Activated CD4-positive, alpha-beta T cell treated with anti-CD3 and anti-CD28 coated beads, Interleukin-2, amount 10 ng/mL, durations not matched to agents 24 days and 14 days (primary cell): ENCODE results near the gene RPP30. TPM values are rescaled to one million over a fixed set of nuclear protein-coding genes. Genes with fewer than 3 reads are reported as not detected.

Experiments
- DNase-seq: peaks from one replicate; pipeline ENCODE4 v3.0.0; 2022
- H3K27ac Mint-ChIP-seq: one replicate; pipeline ENCODE4 v1.8.0; 2022; ENCODE audit warnings: mild to moderate bottlenecking, mixed read lengths
- H3K27me3 Mint-ChIP-seq: one replicate; pipeline ENCODE4 v1.8.0; 2022; ENCODE audit warnings: mixed read lengths
- H3K36me3 Mint-ChIP-seq: one replicate; pipeline ENCODE4 v1.8.0; 2022; ENCODE audit warnings: low read depth, mild to moderate bottlenecking, mixed read lengths
- H3K4me1 Mint-ChIP-seq: one replicate; pipeline ENCODE4 v1.8.0; 2021; ENCODE audit warnings: mixed read lengths
- H3K4me3 Mint-ChIP-seq: one replicate; pipeline ENCODE4 v1.8.0; 2022; ENCODE audit warnings: mild to moderate bottlenecking, moderate library complexity, mixed read lengths
- H3K9me3 Mint-ChIP-seq: one replicate; pipeline ENCODE4 v1.8.0; 2021; ENCODE audit warnings: mixed read lengths
- intact Hi-C: fragments of 100-400 bp; cut with micrococcal nuclease; formaldehyde crosslinking; loops from one replicate; pipeline ENCODE4 v1.15.1; 2023
- total RNA-seq: library from RNA; stranded (reverse); gene quantifications from 2 replicates; pipeline ENCODE4 v1.2.3, GENCODE V29; 2022

Gene RPP30
- total RNA-seq = 86.4 and 86.9 TPM in 2 replicates

- Mint-ChIP-seq H3K4me1 (peaks cover 32% of the 10 kb centered on the region), H3K36me3 (peaks cover 12% of the 10 kb centered on the region)
- intact Hi-C loops = loop anchor here (1.0 to 10.0 kb wide), 9 partner anchors 14 to 1230 kb away; partner anchors contain the start of genes HTR7 and KIF20B
Measured at GRCh38 chr10:90871766-90872647, at the start of gene RPP30. Gene RPP30, plus strand, starts transcription at chr10:90871974. Its CDS starts 13 bp downstream, at chr10:90871987.

GRCh38 chr10:90822508-90822907 lies 49.3 kb upstream of the RPP30 start:
- intact Hi-C loops = no loop called here
- no peak overlapping the region for H3K4me3 Mint-ChIP-seq

More at GRCh38 chr10:90871766-90872647, at the start of gene RPP30:
- Mint-ChIP-seq H3K27me3 (peaks cover 25% of the 10 kb centered on the region), H3K9me3 (no peaks in the 10 kb centered on the region), H3K27ac (peak within 1 kb of the TSS; percentile 96), H3K4me3 (peak within 1 kb of the TSS; percentile 97)
- peak; percentile 96 for DNase-seq

GRCh38 chr10:90832111-90832510 lies 39.7 kb upstream of the RPP30 start:
- H3K27ac Mint-ChIP-seq = no peak overlapping the region
- no peak for DNase-seq
- no peaks in the 10 kb centered on the region for H3K36me3 Mint-ChIP-seq
- intact Hi-C loops = no loop called here
- H3K4me1 Mint-ChIP-seq = no peaks in the 10 kb centered on the region
- H3K9me3 Mint-ChIP-seq = no peaks in the 10 kb centered on the region
- H3K27me3 Mint-ChIP-seq = peaks cover 22% of the 10 kb centered on the region
- no peak overlapping the region for H3K4me3 Mint-ChIP-seq

More at GRCh38 chr10:90822508-90822907, 49.3 kb upstream of the RPP30 start:
- H3K27ac Mint-ChIP-seq = no peak overlapping the region
- DNase-seq = no peak
- no peaks in the 10 kb centered on the region for H3K4me1 Mint-ChIP-seq
- H3K9me3 Mint-ChIP-seq = no peaks in the 10 kb centered on the region
- H3K36me3 Mint-ChIP-seq = no peaks in the 10 kb centered on the region
- H3K27me3 Mint-ChIP-seq = peaks cover 22% of the 10 kb centered on the region

- intact Hi-C loops = no loop called here
- Mint-ChIP-seq H3K27ac (no peak overlapping the region), H3K9me3 (no peaks in the 10 kb centered on the region), H3K36me3 (no peaks in the 10 kb centered on the region), H3K4me3 (no peak overlapping the region), H3K27me3 (peaks cover 12% of the 10 kb centered on the region), H3K4me1 (no peaks in the 10 kb centered on the region)
- no peak for DNase-seq
Measured at GRCh38 chr10:90834326-90834725, 37.4 kb upstream of the RPP30 start.

GRCh38 chr10:90837486-90837885 lies 34.3 kb upstream of the RPP30 start:
- Mint-ChIP-seq H3K27ac (no peak overlapping the region), H3K4me1 (no peaks in the 10 kb centered on the region), H3K27me3 (peaks cover 10% of the 10 kb centered on the region), H3K36me3 (no peaks in the 10 kb centered on the region), H3K9me3 (no peaks in the 10 kb centered on the region), H3K4me3 (no peak overlapping the region)
- intact Hi-C loops = no loop called here
- DNase-seq = no peak

- no peaks in the 10 kb centered on the region for H3K36me3 Mint-ChIP-seq
- no peak overlapping the region for H3K27ac Mint-ChIP-seq
- H3K9me3 Mint-ChIP-seq = no peaks in the 10 kb centered on the region
- intact Hi-C loops = no loop called here
- DNase-seq = no peak
- no peak overlapping the region for H3K4me3 Mint-ChIP-seq
- H3K4me1 Mint-ChIP-seq = peaks cover 3% of the 10 kb centered on the region
- H3K27me3 Mint-ChIP-seq = peaks cover 14% of the 10 kb centered on the region
Measured at GRCh38 chr10:90842725-90843124, 29.0 kb upstream of the RPP30 start.

GRCh38 chr10:90845726-90846125 lies 26.0 kb upstream of the RPP30 start:
- Mint-ChIP-seq H3K4me3 (no peak overlapping the region), H3K9me3 (peaks cover 6% of the 10 kb centered on the region), H3K27me3 (peaks cover 10% of the 10 kb centered on the region), H3K4me1 (peaks cover 9% of the 10 kb centered on the region), H3K36me3 (peaks cover 4% of the 10 kb centered on the region), H3K27ac (no peak overlapping the region)
- intact Hi-C loops = no loop called here
- no peak for DNase-seq

- peaks cover 12% of the 10 kb centered on the region for H3K27me3 Mint-ChIP-seq
- H3K9me3 Mint-ChIP-seq = peaks cover 9% of the 10 kb centered on the region
- no peak overlapping the region for H3K27ac Mint-ChIP-seq
- DNase-seq = no peak
- H3K4me1 Mint-ChIP-seq = peaks cover 10% of the 10 kb centered on the region
- intact Hi-C loops = no loop called here
- peaks cover 5% of the 10 kb centered on the region for H3K36me3 Mint-ChIP-seq
- H3K4me3 Mint-ChIP-seq = no peak overlapping the region
Measured at GRCh38 chr10:90846746-90847145, 25.0 kb upstream of the RPP30 start.

- Mint-ChIP-seq H3K27ac (no peak overlapping the region), H3K4me3 (no peak overlapping the region), H3K27me3 (peaks cover 12% of the 10 kb centered on the region), H3K4me1 (peaks cover 10% of the 10 kb centered on the region), H3K9me3 (peaks cover 9% of the 10 kb centered on the region), H3K36me3 (peaks cover 5% of the 10 kb centered on the region)
- DNase-seq = no peak
- intact Hi-C loops = no loop called here
Measured at GRCh38 chr10:90847436-90847835, 24.3 kb upstream of the RPP30 start.

- H3K27ac Mint-ChIP-seq = peak overlapping the region; percentile 8
Measured at GRCh38 chr10:90849956-90850749, 21.6 kb upstream of the RPP30 start.

GRCh38 chr10:90855126-90855525 lies 16.6 kb upstream of the RPP30 start:
- intact Hi-C loops = no loop called here
- Mint-ChIP-seq H3K27ac (no peak overlapping the region), H3K4me1 (peaks cover 10% of the 10 kb centered on the region), H3K9me3 (peaks cover 9% of the 10 kb centered on the region), H3K27me3 (peaks cover 62% of the 10 kb centered on the region), H3K36me3 (peaks cover 5% of the 10 kb centered on the region), H3K4me3 (no peak overlapping the region)
- DNase-seq = no peak

More at GRCh38 chr10:90849956-90850749, 21.6 kb upstream of the RPP30 start:
- DNase-seq = no peak
- H3K9me3 Mint-ChIP-seq = peaks cover 9% of the 10 kb centered on the region
- intact Hi-C loops = no loop called here
- H3K27me3 Mint-ChIP-seq = peaks cover 24% of the 10 kb centered on the region
- H3K36me3 Mint-ChIP-seq = peaks cover 5% of the 10 kb centered on the region
- H3K4me1 Mint-ChIP-seq = peaks cover 10% of the 10 kb centered on the region
- no peak overlapping the region for H3K4me3 Mint-ChIP-seq

- no peaks in the 10 kb centered on the region for H3K9me3 Mint-ChIP-seq
- no peak overlapping the region for H3K27ac Mint-ChIP-seq
- peaks cover 66% of the 10 kb centered on the region for H3K27me3 Mint-ChIP-seq
- H3K4me3 Mint-ChIP-seq = peak overlapping the region; percentile 12
- peaks cover 4% of the 10 kb centered on the region for H3K4me1 Mint-ChIP-seq
- intact Hi-C loops = no loop called here
- H3K36me3 Mint-ChIP-seq = no peaks in the 10 kb centered on the region
- DNase-seq = no peak
Measured at GRCh38 chr10:90856261-90856660, 15.5 kb upstream of the RPP30 start.

GRCh38 chr10:90856964-90857634 lies 14.7 kb upstream of the RPP30 start:
- H3K9me3 Mint-ChIP-seq = no peaks in the 10 kb centered on the region
- intact Hi-C loops = no loop called here

More at GRCh38 chr10:90856964-90857634, 14.7 kb upstream of the RPP30 start:
- peak overlapping the region; percentile 68 for H3K27ac Mint-ChIP-seq
- peak; percentile 66 for DNase-seq
- H3K27me3 Mint-ChIP-seq = peaks cover 73% of the 10 kb centered on the region
- peaks cover 4% of the 10 kb centered on the region for H3K4me1 Mint-ChIP-seq
- no peaks in the 10 kb centered on the region for H3K36me3 Mint-ChIP-seq
- peak overlapping the region; percentile 88 for H3K4me3 Mint-ChIP-seq
